WTC11 (cell line): Measurements from ENCODE around the gene CHRM2. TPM values are rescaled to one million over a fixed set of nuclear protein-coding genes. Genes with fewer than 3 reads are reported as not detected.

Source experiments
- ATAC-seq: fragments of 200-7000 bp; cut with Tn5 transposase; 2 replicates; pipeline ENCODE4 v1.10.0; 2021; ENCODE audit warnings: mild to moderate bottlenecking, moderate library complexity
- CTCF ChIA-PET: fragments of 300-600 bp; sonication (Branson Sonifier 250); formaldehyde crosslinking; loops from one replicate; lab custom pipeline; 2021; ENCODE audit warnings: antibody characterized with exemption; lab: Charles Lee
- POLR2A ChIA-PET: fragments of 350-600 bp; sonication (Branson Sonifier 250); formaldehyde crosslinking; loops from one replicate; lab custom pipeline; 2021; ENCODE audit warnings: antibody characterized with exemption; lab: Charles Lee
- DNase-seq: peaks from one replicate; pipeline ENCODE4 v3.0.0; 2021; ENCODE audit warnings: low spot score
- H3K27ac Mint-ChIP-seq: 2 replicates; pipeline ENCODE4 v1.8.0; 2021; ENCODE audit warnings: mixed read lengths
- H3K27me3 Mint-ChIP-seq: 2 replicates; pipeline ENCODE4 v1.8.0; 2021; ENCODE audit warnings: low read depth, mild to moderate bottlenecking, moderate library complexity, mixed read lengths
- H3K36me3 Mint-ChIP-seq: 2 replicates; pipeline ENCODE4 v1.8.0; 2021; ENCODE audit warnings: mixed read lengths
- H3K4me1 Mint-ChIP-seq: 2 replicates; pipeline ENCODE4 v1.8.0; 2022; ENCODE audit warnings: mixed read lengths
- H3K4me3 Mint-ChIP-seq: 2 replicates; pipeline ENCODE4 v1.8.0; 2021; ENCODE audit warnings: mild to moderate bottlenecking, moderate library complexity, mixed read lengths
- H3K9me3 Mint-ChIP-seq: 2 replicates; pipeline ENCODE4 v1.8.0; 2021; ENCODE audit warnings: mixed read lengths
- ATF3 ChIP-seq: sonication (generic); formaldehyde crosslinking; conservative IDR thresholded peaks from 2 replicates; pipeline ENCODE4 v1.8.1; 2022; ENCODE audit warnings: mild to moderate bottlenecking, missing genetic modification reagents
- EMX1 ChIP-seq: fragments of 250-450 bp; sonication (Bioruptor Pico); IDR thresholded peaks from 2 replicates; pipeline ENCODE4 v1.8.0; 2021; ENCODE audit warnings: mild to moderate bottlenecking
- ERG ChIP-seq: fragments of 250-450 bp; sonication (Bioruptor Pico); IDR thresholded peaks from 2 replicates; pipeline ENCODE4 v1.8.0; 2021; ENCODE audit warnings: mild to moderate bottlenecking
- KAT7 ChIP-seq: sonication (generic); formaldehyde crosslinking; IDR thresholded peaks from 2 replicates; pipeline ENCODE4 v1.8.1; 2023; ENCODE audit warnings: missing genetic modification reagents, mild to moderate bottlenecking, borderline replicate concordance
- NFE2L1 ChIP-seq: sonication (generic); formaldehyde crosslinking; IDR thresholded peaks from 2 replicates; pipeline ENCODE4 v1.8.1; 2023; ENCODE audit warnings: missing genetic modification reagents
- NR3C1 ChIP-seq: sonication (generic); formaldehyde crosslinking; conservative IDR thresholded peaks from 2 replicates; pipeline ENCODE4 v1.8.1; 2023; ENCODE audit warnings: low read depth, mild to moderate bottlenecking, missing genetic modification reagents
- RORB ChIP-seq: fragments of 250-450 bp; sonication (Bioruptor Pico); IDR thresholded peaks from 2 replicates; pipeline ENCODE4 v1.9.0; 2021; ENCODE audit warnings: mild to moderate bottlenecking
- SMAD4 ChIP-seq: sonication (generic); formaldehyde crosslinking; IDR thresholded peaks from 2 replicates; pipeline ENCODE4 v1.8.0; 2022; ENCODE audit warnings: mild to moderate bottlenecking, missing genetic modification reagents
- SP1 ChIP-seq: sonication (generic); formaldehyde crosslinking; conservative IDR thresholded peaks from 2 replicates; pipeline ENCODE4 v1.8.1; 2022; ENCODE audit warnings: missing genetic modification reagents
- ZMAT4 ChIP-seq: fragments of 250-450 bp; sonication (Bioruptor Pico); IDR thresholded peaks from 2 replicates; pipeline ENCODE4 v1.9.0; 2021; ENCODE audit warnings: mild to moderate bottlenecking
- ZNF317 ChIP-seq: sonication (generic); formaldehyde crosslinking; IDR thresholded peaks from 2 replicates; pipeline ENCODE4 v1.8.1; 2023; ENCODE audit warnings: low read depth, mild to moderate bottlenecking, moderate library complexity, missing genetic modification reagents, borderline replicate concordance
- ZNF425 ChIP-seq: fragments of 250-450 bp; sonication (Bioruptor Pico); conservative IDR thresholded peaks from 2 replicates; pipeline ENCODE4 v1.9.0; 2021; ENCODE audit warnings: mild to moderate bottlenecking
- ZNF512 ChIP-seq: sonication (generic); formaldehyde crosslinking; IDR thresholded peaks from 2 replicates; pipeline ENCODE4 v1.8.1; 2022; ENCODE audit warnings: missing genetic modification reagents, borderline replicate concordance
- ZNF671 ChIP-seq: fragments of 250-450 bp; sonication (Bioruptor Pico); IDR thresholded peaks from 2 replicates; pipeline ENCODE4 v1.8.0; 2021; ENCODE audit warnings: mild to moderate bottlenecking
- total RNA-seq: library from RNA; stranded (reverse); gene quantifications from 3 replicates; pipeline ENCODE4 v1.2.3, GENCODE V29; 2021
- TF ChIP-seq, protein P1 (sequence below): sonication (generic); formaldehyde crosslinking; IDR thresholded peaks from 2 replicates; pipeline ENCODE4 v1.8.1; 2022; ENCODE audit warnings: mild to moderate bottlenecking, moderate library complexity, missing genetic modification reagents
- TF ChIP-seq, protein P2 (sequence below): sonication (generic); formaldehyde crosslinking; IDR thresholded peaks from 2 replicates; pipeline ENCODE4 v1.8.1; 2023; ENCODE audit warnings: mild to moderate bottlenecking, missing genetic modification reagents
- TF ChIP-seq, protein P3 (sequence below): fragments of 250-450 bp; sonication (Bioruptor Pico); IDR thresholded peaks from 2 replicates; pipeline ENCODE4 v1.9.0; 2021; ENCODE audit warnings: mild to moderate bottlenecking, borderline replicate concordance

CHRM2 gene
- total RNA-seq, 1 experiment from 2014 or later: 0.15 TPM

- H3K36me3 Mint-ChIP-seq: no peaks in the 10 kb centered on the region
- no peak overlapping the region for H3K27ac Mint-ChIP-seq
Observed at GRCh38 chr7:136958016-136958415, 89.6 kb downstream of the CHRM2 start.

More at GRCh38 chr7:136958016-136958415, 89.6 kb downstream of the CHRM2 start:
- no peaks in the 10 kb centered on the region for H3K4me1 Mint-ChIP-seq
- no peak for DNase-seq
- no peak for ATAC-seq
- CTCF ChIA-PET: no interaction called here
- H3K9me3 Mint-ChIP-seq: peaks cover 6% of the 10 kb centered on the region
- TF ChIP-seq SMAD4 (CRISPR knock-in tag) (no peak), ERG (CRISPR knock-in tag) (no peak), RORB (CRISPR knock-in tag) (no peak), ZMAT4 (CRISPR knock-in tag) (no peak), KAT7 (CRISPR knock-in tag) (no peak), ATF3 (CRISPR knock-in tag) (no peak), ZNF425 (CRISPR knock-in tag) (no peak), SP1 (CRISPR knock-in tag) (no peak), NR3C1 (CRISPR knock-in tag) (no peak), ZNF317 (CRISPR knock-in tag) (no peak), ZNF671 (CRISPR knock-in tag) (no peak), ZNF512 (CRISPR knock-in tag) (no peak), NFE2L1 (CRISPR knock-in tag) (no peak), EMX1 (CRISPR knock-in tag) (no peak)
- TF ChIP-seq, protein P1, sequence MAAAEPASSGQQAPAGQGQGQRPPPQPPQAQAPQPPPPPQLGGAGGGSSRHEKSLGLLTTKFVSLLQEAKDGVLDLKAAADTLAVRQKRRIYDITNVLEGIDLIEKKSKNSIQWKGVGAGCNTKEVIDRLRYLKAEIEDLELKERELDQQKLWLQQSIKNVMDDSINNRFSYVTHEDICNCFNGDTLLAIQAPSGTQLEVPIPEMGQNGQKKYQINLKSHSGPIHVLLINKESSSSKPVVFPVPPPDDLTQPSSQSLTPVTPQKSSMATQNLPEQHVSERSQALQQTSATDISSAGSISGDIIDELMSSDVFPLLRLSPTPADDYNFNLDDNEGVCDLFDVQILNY (CRISPR knock-in tag): no peak
- TF ChIP-seq, protein P2, sequence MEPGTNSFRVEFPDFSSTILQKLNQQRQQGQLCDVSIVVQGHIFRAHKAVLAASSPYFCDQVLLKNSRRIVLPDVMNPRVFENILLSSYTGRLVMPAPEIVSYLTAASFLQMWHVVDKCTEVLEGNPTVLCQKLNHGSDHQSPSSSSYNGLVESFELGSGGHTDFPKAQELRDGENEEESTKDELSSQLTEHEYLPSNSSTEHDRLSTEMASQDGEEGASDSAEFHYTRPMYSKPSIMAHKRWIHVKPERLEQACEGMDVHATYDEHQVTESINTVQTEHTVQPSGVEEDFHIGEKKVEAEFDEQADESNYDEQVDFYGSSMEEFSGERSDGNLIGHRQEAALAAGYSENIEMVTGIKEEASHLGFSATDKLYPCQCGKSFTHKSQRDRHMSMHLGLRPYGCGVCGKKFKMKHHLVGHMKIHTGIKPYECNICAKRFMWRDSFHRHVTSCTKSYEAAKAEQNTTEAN (CRISPR knock-in tag): no peak
- TF ChIP-seq, protein P3, sequence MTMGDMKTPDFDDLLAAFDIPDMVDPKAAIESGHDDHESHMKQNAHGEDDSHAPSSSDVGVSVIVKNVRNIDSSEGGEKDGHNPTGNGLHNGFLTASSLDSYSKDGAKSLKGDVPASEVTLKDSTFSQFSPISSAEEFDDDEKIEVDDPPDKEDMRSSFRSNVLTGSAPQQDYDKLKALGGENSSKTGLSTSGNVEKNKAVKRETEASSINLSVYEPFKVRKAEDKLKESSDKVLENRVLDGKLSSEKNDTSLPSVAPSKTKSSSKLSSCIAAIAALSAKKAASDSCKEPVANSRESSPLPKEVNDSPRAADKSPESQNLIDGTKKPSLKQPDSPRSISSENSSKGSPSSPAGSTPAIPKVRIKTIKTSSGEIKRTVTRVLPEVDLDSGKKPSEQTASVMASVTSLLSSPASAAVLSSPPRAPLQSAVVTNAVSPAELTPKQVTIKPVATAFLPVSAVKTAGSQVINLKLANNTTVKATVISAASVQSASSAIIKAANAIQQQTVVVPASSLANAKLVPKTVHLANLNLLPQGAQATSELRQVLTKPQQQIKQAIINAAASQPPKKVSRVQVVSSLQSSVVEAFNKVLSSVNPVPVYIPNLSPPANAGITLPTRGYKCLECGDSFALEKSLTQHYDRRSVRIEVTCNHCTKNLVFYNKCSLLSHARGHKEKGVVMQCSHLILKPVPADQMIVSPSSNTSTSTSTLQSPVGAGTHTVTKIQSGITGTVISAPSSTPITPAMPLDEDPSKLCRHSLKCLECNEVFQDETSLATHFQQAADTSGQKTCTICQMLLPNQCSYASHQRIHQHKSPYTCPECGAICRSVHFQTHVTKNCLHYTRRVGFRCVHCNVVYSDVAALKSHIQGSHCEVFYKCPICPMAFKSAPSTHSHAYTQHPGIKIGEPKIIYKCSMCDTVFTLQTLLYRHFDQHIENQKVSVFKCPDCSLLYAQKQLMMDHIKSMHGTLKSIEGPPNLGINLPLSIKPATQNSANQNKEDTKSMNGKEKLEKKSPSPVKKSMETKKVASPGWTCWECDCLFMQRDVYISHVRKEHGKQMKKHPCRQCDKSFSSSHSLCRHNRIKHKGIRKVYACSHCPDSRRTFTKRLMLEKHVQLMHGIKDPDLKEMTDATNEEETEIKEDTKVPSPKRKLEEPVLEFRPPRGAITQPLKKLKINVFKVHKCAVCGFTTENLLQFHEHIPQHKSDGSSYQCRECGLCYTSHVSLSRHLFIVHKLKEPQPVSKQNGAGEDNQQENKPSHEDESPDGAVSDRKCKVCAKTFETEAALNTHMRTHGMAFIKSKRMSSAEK: no peak
- no peak overlapping the region for H3K4me3 Mint-ChIP-seq
- no peaks in the 10 kb centered on the region for H3K27me3 Mint-ChIP-seq
- POLR2A ChIA-PET: interaction anchor here (0.6 kb wide), 1 partner anchor 155 kb away, joined by 3 read pairs; no protein-coding TSS in a partner anchor
